Measurements from ENCODE around the gene DNAJC12. TPM values are rescaled to one million over a fixed set of nuclear protein-coding genes. Genes with fewer than 3 reads are reported as not detected.

Gene DNAJC12
- total and polyA plus RNA-seq, 2 donors (not counting 1 experiment from before 2014, with no cell fraction given), result 0.19 TPM; not detected in 1

GRCh38 chr10:67771200-67771599 lies 66.8 kb downstream of the DNAJC12 start:
- Mint-ChIP-seq H3K27ac (peak overlapping the region; percentile 87), H3K4me3 (peak overlapping the region; percentile 46), H3K27me3 (no peaks in the 10 kb centered on the region), H3K9me3 (ENCODE audit: insufficient read depth) (no peaks in the 10 kb centered on the region), H3K4me1 (peaks cover 47% of the 10 kb centered on the region)
- Histone ChIP-seq H3K36me3 (replicated peaks in 1 of 2; ENCODE audit: control extremely low read depth in 1 of 2, control insufficient read depth in 1 of 2, extremely low read depth in 1 of 2, insufficient read depth in 2 of 2, low read length in 1 of 2) (no peaks in the 10 kb centered on the region), H3K9ac (ENCODE audit: low read length) (no peak overlapping the region), H3K79me2 (ENCODE audit: control insufficient read depth, insufficient read depth, low read length) (no peaks in the 10 kb centered on the region), H3K9me3 (ENCODE audit: control extremely low read depth in 1 of 3, control insufficient read depth in 2 of 3, insufficient read depth in 1 of 3, low read length in 2 of 3) (no peaks in the 10 kb centered on the region), H3K27me3 (replicated peaks in 1 of 4; ENCODE audit: control extremely low read depth in 1 of 4, control insufficient read depth in 3 of 4, insufficient read depth in 4 of 4, low read length in 3 of 4) (no peaks in the 10 kb centered on the region), H3K4me1 (ENCODE audit: control insufficient read depth in 2 of 2, insufficient read depth in 2 of 2, low read length in 2 of 2) (peaks cover 41 to 45% of the 10 kb centered on the region in 2 donors), H3K4me3 (ENCODE audit: control extremely low read depth in 1 of 5, extremely low read depth in 1 of 5, insufficient read depth in 1 of 5, low read depth in 2 of 5, low read length in 4 of 5) (no peak overlapping the region), H3K27ac (ENCODE audit: low read length in 2 of 2) (peak overlapping the region; percentile 65 to 78), H2AFZ (ENCODE audit: insufficient read depth, low read depth, low read length, poor library complexity, severe bottlenecking) (peak overlapping the region; percentile 53), H3K4me2 (replicated peaks; ENCODE audit: low read depth, low read length, poor library complexity, severe bottlenecking) (peak overlapping the region; percentile 55), H4K20me1 (ENCODE audit: control insufficient read depth, insufficient read depth, low read length, poor library complexity, severe bottlenecking) (no peaks in the 10 kb centered on the region)
- ChIA-PET POLR2A (no interaction called here), CTCF (interaction anchor here (0.8 to 16.1 kb wide), 7 partner anchors 6 to 1621 kb away, joined by 3 to 171 read pairs (median 6); partner anchors contain the start of gene RUFY2)
- no peak for ATAC-seq (ENCODE audit: low read depth)
- WGBS (ENCODE audit: insufficient coverage), result 0% methylated on average over 1 of the region's 3 CpGs
- intact Hi-C loops (cut with micrococcal nuclease), result loop anchor here (5.0 kb wide), 2 partner anchors 561 to 756 kb away; partner anchors contain the start of genes HNRNPH3, PBLD and SLC25A16
- TF ChIP-seq CTCF (IDR thresholded peaks at IDR 0.05) (no peak), EZH2 (IDR thresholded peaks at IDR 0.05; ENCODE audit: borderline replicate concordance, insufficient read depth, low read depth, low read length, poor library complexity, severe bottlenecking) (no peak)
- DNase-seq, result no peak

- CTCF ChIA-PET, result interaction anchor here (1.3 to 16.1 kb wide), 5 partner anchors 7 to 636 kb away, joined by 3 to 171 read pairs (median 12); partner anchors contain the start of gene RUFY2
- peak; percentile 60 for ATAC-seq (ENCODE audit: low read depth)
- Histone ChIP-seq H3K9me3 (ENCODE audit: control extremely low read depth in 1 of 3, control insufficient read depth in 2 of 3, insufficient read depth in 1 of 3, low read length in 2 of 3) (no peaks in the 10 kb centered on the region), H3K79me2 (ENCODE audit: control insufficient read depth, insufficient read depth, low read length) (no peaks in the 10 kb centered on the region), H3K4me3 (ENCODE audit: control extremely low read depth in 1 of 5, extremely low read depth in 1 of 5, insufficient read depth in 1 of 5, low read depth in 2 of 5, low read length in 4 of 5) (peak overlapping the region in 1 of 5 experiments; percentile 2), H3K9ac (ENCODE audit: low read length) (no peak overlapping the region), H4K20me1 (ENCODE audit: control insufficient read depth, insufficient read depth, low read length, poor library complexity, severe bottlenecking) (no peaks in the 10 kb centered on the region), H3K27me3 (replicated peaks in 1 of 4; ENCODE audit: control extremely low read depth in 1 of 4, control insufficient read depth in 3 of 4, insufficient read depth in 4 of 4, low read length in 3 of 4) (no peaks in the 10 kb centered on the region), H3K27ac (ENCODE audit: low read length in 2 of 2) (peak overlapping the region; percentile 65 to 78), H2AFZ (ENCODE audit: insufficient read depth, low read depth, low read length, poor library complexity, severe bottlenecking) (peak overlapping the region; percentile 53), H3K36me3 (replicated peaks in 1 of 2; ENCODE audit: control extremely low read depth in 1 of 2, control insufficient read depth in 1 of 2, extremely low read depth in 1 of 2, insufficient read depth in 2 of 2, low read length in 1 of 2) (no peaks in the 10 kb centered on the region), H3K4me1 (ENCODE audit: control insufficient read depth in 2 of 2, insufficient read depth in 2 of 2, low read length in 2 of 2) (peaks cover 41 to 45% of the 10 kb centered on the region in 2 donors), H3K4me2 (replicated peaks; ENCODE audit: low read depth, low read length, poor library complexity, severe bottlenecking) (peak overlapping the region; percentile 55)
- H3K4me1 Mint-ChIP-seq, result peaks cover 49% of the 10 kb centered on the region
- intact Hi-C loops (cut with micrococcal nuclease), result loop anchor here (1.0 to 5.0 kb wide), 3 partner anchors 10 to 757 kb away; partner anchors contain the start of genes HNRNPH3, PBLD and SLC25A16
- H3K9me3 Mint-ChIP-seq (ENCODE audit: insufficient read depth), result no peaks in the 10 kb centered on the region
- H3K27ac Mint-ChIP-seq, result peak overlapping the region; percentile 87
- H3K4me3 Mint-ChIP-seq, result peak overlapping the region; percentile 65
- peak; percentile 65 for DNase-seq
- H3K27me3 Mint-ChIP-seq, result no peaks in the 10 kb centered on the region
- no peak for TF ChIP-seq EZH2 (IDR thresholded peaks at IDR 0.05; ENCODE audit: borderline replicate concordance, insufficient read depth, low read depth, low read length, poor library complexity, severe bottlenecking)
- TF ChIP-seq CTCF (IDR thresholded peaks at IDR 0.05), result no peak
- POLR2A ChIA-PET, result no interaction called here
Measured at GRCh38 chr10:67770537-67770936, 67.5 kb downstream of the DNAJC12 start.
